DND-41 (cell line): ENCODE results near the gene FAM72B.
"Not testable (repeated sequence)": the region's sequence is repeated elsewhere in the genome, so short reads cannot be mapped to it uniquely, and the experiment has no call there.

Source experiments
- ATAC-seq: fragments of 200-7000 bp; cut with Tn5 transposase; 3 replicates; pipeline ENCODE4 v1.9.1; 2021; ENCODE audit warnings: low read depth; ENCODE audit not compliant: insufficient read depth
- DNase-seq: peaks from one replicate; pipeline ENCODE4 v3.0.0-alpha.2; 2020
- H2AFZ ChIP-seq: 2 replicates; pipeline ENCODE4 v1.6.0; 2012; ENCODE audit warnings: low read depth, low read length
- H3K27ac ChIP-seq: 2 replicates; pipeline ENCODE4 v1.5.1; 2012; ENCODE audit warnings: low read length, inconsistent platforms
- H3K27me3 ChIP-seq: fragments of 200-600 bp; sonication (generic); 2 replicates; pipeline ENCODE4 v1.6.0; 2012; ENCODE audit warnings: low read length, mild to moderate bottlenecking, inconsistent platforms; ENCODE audit not compliant: insufficient read depth, poor library complexity
- H3K36me3 ChIP-seq: 2 replicates; pipeline ENCODE4 v1.5.1; 2012; ENCODE audit warnings: low read length, inconsistent platforms; ENCODE audit not compliant: insufficient read depth
- H3K4me1 ChIP-seq: 2 replicates; pipeline ENCODE4 v1.5.1; 2012; ENCODE audit warnings: mild to moderate bottlenecking, low read length; ENCODE audit not compliant: insufficient read depth
- H3K4me2 ChIP-seq: 2 replicates; pipeline ENCODE4 v1.6.0; 2012; ENCODE audit warnings: mild to moderate bottlenecking, moderate library complexity, low read length, inconsistent platforms; ENCODE audit not compliant: insufficient read depth
- H3K4me3 ChIP-seq, 2 experiments: fragments of 200-600 bp in 1 of 2; shearing (Covaris generic) in 1 of 2; 2 replicates each; pipeline ENCODE4 v1.5.1; 2012 to 2016; ENCODE audit warnings: inconsistent platforms in 2 of 2, low read length in 2 of 2, mild to moderate bottlenecking in 2 of 2, low read depth in 1 of 2, moderate library complexity in 1 of 2
- H3K79me2 ChIP-seq: 2 replicates; pipeline ENCODE4 v1.6.0; 2012; ENCODE audit warnings: low read length, inconsistent platforms; ENCODE audit not compliant: insufficient read depth
- H3K9ac ChIP-seq: 2 replicates; pipeline ENCODE4 v1.6.0; 2012; ENCODE audit warnings: low read depth, mild to moderate bottlenecking, inconsistent platforms, low read length, moderate library complexity
- H3K9me3 ChIP-seq: 2 replicates; pipeline ENCODE4 v1.5.1; 2012; ENCODE audit warnings: low read length, moderate library complexity, mild to moderate bottlenecking, inconsistent platforms; ENCODE audit not compliant: insufficient read depth, severe bottlenecking
- H4K20me1 ChIP-seq: 2 replicates; pipeline ENCODE4 v1.6.0; 2012; ENCODE audit warnings: low read length; ENCODE audit not compliant: insufficient read depth

Gene FAM72B

GRCh38 chr1:121205786-121206711, 21.9 kb upstream of the FAM72B start:
- not testable (repeated sequence) for H3K4me2 ChIP-seq, DNase-seq, H2AFZ ChIP-seq, H3K27me3 ChIP-seq, ATAC-seq, H4K20me1 ChIP-seq, H3K79me2 ChIP-seq, H3K27ac ChIP-seq, H3K36me3 ChIP-seq, H3K9ac ChIP-seq, H3K9me3 ChIP-seq, H3K4me3 ChIP-seq, H3K4me1 ChIP-seq

DNA sequence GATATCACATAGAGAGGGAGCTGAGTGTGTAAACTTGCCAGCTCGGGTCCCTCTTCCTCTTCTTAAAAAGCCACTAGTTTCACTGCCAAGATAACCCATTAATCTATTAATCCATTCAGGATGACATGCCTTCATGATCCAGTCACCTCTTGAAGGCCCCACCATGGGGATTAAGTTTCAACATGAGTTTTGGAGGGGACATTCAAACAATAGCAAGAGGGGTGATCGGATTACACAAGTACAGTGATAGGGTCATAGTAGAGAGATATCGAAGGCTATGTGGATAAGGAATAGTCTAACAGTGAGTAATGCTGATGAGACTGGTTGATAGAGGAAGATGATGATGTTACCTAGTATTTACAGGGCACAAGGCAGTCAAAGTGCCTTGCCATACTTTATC, 18.8 kb upstream of the FAM72B start:
- not testable (repeated sequence) for H3K4me2 ChIP-seq, H2AFZ ChIP-seq, DNase-seq, H4K20me1 ChIP-seq, H3K36me3 ChIP-seq, ATAC-seq, H3K27ac ChIP-seq, H3K79me2 ChIP-seq, H3K4me3 ChIP-seq, H3K4me1 ChIP-seq, H3K9me3 ChIP-seq, H3K27me3 ChIP-seq, H3K9ac ChIP-seq

DNA sequence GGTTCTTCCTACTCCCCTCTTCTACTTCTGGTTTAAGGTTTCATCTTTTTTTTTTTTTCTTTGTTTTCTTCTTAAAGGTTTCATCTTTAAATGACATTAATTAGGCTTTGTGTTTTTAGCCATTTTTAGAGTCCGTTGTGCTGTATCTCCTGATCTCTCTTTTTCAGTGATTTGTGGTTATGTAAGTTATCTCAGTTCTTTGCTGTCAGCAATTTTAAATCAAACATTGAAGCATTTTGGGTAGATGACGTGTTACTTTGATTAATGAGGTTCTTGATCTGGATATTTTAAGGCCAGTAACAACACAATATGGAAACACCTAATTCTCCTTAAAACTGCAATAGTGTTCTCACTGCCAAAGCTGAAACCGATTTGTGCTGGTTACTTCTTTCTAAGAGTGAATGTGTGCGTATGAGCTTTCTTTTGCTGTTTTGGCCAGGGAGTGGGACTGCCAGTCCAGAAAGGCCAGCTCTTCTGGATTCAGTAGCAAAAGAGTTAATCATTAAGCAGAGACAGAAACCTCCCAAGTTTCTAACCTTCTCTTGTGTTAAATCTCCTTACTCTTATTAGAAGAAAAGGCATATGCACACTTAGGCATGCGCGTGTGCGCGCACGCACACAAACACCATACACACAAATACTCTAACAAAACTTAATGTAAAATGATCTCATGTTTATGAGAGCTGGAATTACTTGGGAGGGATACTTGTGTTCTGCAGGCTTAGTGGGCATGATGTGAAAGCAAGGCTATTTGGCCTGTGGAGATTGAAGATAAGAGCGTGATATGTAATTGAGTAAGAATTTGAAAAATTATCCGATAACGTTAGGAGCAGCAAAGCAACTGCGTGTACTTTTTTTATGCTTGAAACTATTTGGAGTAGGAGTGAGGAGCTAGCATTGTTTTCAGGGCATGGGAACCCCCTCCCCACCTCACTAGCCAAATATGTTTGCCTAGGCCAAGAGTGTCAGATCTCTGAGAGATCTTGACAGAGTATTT, 17.1 kb upstream of the FAM72B start:
- not testable (repeated sequence) for H3K4me1 ChIP-seq, H3K27ac ChIP-seq, H3K79me2 ChIP-seq, H3K36me3 ChIP-seq, H2AFZ ChIP-seq, ATAC-seq, H4K20me1 ChIP-seq, DNase-seq, H3K4me2 ChIP-seq, H3K9me3 ChIP-seq, H3K9ac ChIP-seq, H3K27me3 ChIP-seq, H3K4me3 ChIP-seq

GRCh38 chr1:121200232-121200631, 16.1 kb upstream of the FAM72B start:
- not testable (repeated sequence) for H3K4me1 ChIP-seq, H2AFZ ChIP-seq, H3K4me2 ChIP-seq, H3K27me3 ChIP-seq, H3K27ac ChIP-seq, H3K79me2 ChIP-seq, H3K4me3 ChIP-seq, H4K20me1 ChIP-seq, ATAC-seq, H3K9ac ChIP-seq, H3K36me3 ChIP-seq, DNase-seq, H3K9me3 ChIP-seq

DNA sequence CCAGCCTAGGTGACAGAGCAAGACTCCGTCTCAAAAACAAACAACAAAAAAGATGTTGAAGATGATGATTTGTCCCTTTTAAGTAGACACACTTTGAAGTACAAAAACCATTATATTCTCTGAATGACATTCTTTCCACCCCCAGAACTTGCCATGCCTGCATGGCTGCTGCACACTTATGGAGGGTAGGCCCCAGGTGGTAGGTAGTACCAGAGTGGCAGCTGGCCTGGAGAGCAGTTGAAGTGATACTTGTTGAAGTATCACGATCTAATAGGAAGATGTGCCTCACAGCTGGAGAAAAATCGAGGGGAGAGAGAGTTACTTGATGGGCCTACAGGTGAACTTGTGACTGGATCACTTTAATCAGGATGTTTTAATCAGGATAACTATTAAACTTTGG, 15.6 kb upstream of the FAM72B start:
- not testable (repeated sequence) for ATAC-seq, H3K79me2 ChIP-seq, H4K20me1 ChIP-seq, H2AFZ ChIP-seq, H3K27me3 ChIP-seq, H3K4me3 ChIP-seq, H3K27ac ChIP-seq, H3K4me2 ChIP-seq, H3K9ac ChIP-seq, DNase-seq, H3K4me1 ChIP-seq, H3K9me3 ChIP-seq, H3K36me3 ChIP-seq

DNA sequence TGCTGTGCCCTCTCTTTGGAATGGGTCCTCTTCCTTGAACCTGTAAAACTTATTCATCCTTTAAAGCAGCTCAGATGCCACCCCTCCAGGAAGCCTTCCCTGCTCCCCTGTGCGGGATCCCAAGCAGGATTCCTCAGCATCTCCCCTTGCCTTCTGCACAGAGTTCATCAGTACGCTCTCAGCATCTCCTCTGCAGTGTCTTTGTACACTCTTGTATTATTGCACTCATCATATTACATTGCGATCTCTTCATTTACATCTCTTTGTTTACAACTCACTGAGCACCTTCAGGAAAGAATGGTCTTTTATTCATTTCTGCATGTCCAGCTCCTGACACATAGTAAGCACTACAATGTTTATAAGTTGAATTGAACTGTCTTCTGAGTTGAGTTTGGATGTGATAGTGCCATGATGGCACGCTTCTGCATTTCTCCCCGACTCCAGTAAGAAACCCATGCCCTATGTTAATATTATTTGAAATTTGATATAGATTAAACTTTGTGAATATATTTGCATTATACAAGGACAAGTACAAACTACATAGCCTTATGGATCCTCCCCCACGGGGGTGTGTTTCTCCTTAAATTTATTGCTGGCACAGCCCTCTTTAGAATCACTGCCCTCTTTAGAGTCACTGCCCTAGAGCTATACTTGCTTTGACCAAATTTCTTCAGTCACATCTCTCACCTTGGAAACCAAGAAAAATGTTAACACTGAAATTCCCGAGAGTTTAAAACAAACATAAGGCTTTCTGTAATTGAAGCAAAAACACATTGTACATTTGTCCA, 13.1 kb upstream of the FAM72B start:
- H3K9ac ChIP-seq, H3K27me3 ChIP-seq, H3K9me3 ChIP-seq, H3K4me2 ChIP-seq, ATAC-seq, H3K36me3 ChIP-seq, H3K27ac ChIP-seq, H3K4me1 ChIP-seq, H4K20me1 ChIP-seq, H2AFZ ChIP-seq, H3K4me3 ChIP-seq, DNase-seq, H3K79me2 ChIP-seq: not testable (repeated sequence)

GRCh38 chr1:121192512-121192911, 8.4 kb upstream of the FAM72B start:
- H3K79me2 ChIP-seq, H3K4me2 ChIP-seq, H3K27ac ChIP-seq, H4K20me1 ChIP-seq, H3K4me3 ChIP-seq, ATAC-seq, DNase-seq, H3K4me1 ChIP-seq, H3K9ac ChIP-seq, H3K27me3 ChIP-seq, H3K9me3 ChIP-seq, H2AFZ ChIP-seq, H3K36me3 ChIP-seq: not testable (repeated sequence)
